Astrocyte of the hippocampus (primary cell): ENCODE data around the gene NAALADL2.
"Not testable (repeated sequence)": the region's sequence is repeated elsewhere in the genome, so short reads cannot be mapped to it uniquely, and the experiment has no call there.

Experiments
- DNase-seq: peaks from one replicate; pipeline ENCODE4 v3.0.0; 2011; ENCODE audit warnings: low read depth, low spot score

The NAALADL2 gene

GRCh38 chr3:175826759-175827158 lies 967.6 kb downstream of the NAALADL2 start:
- DNase-seq, result no peak

GRCh38 chr3:175829809-175830208 lies 970.7 kb downstream of the NAALADL2 start:
- peak; percentile 26 for DNase-seq

- not testable (repeated sequence) for DNase-seq
These were observed 976.6 kb downstream of the NAALADL2 start for GRCh38 chr3:175835763-175836162.

- no peak for DNase-seq
These were observed 977.5 kb downstream of the NAALADL2 start for GRCh38 chr3:175836617-175837016.

- DNase-seq, result no peak
These were observed 978.8 kb downstream of the NAALADL2 start for GRCh38 chr3:175837962-175838361.

GRCh38 chr3:175839366-175840005 lies 980.4 kb downstream of the NAALADL2 start:
- DNase-seq, result no peak

- DNase-seq, result no peak
These were observed 992.4 kb downstream of the NAALADL2 start for GRCh38 chr3:175851541-175851940.

- no peak for DNase-seq
These were observed 993.4 kb downstream of the NAALADL2 start for GRCh38 chr3:175852560-175852959.

- no peak for DNase-seq
These were observed 998.6 kb downstream of the NAALADL2 start for GRCh38 chr3:175857666-175858270.
